Measurements from ENCODE around the gene HOXB3.

DNA sequence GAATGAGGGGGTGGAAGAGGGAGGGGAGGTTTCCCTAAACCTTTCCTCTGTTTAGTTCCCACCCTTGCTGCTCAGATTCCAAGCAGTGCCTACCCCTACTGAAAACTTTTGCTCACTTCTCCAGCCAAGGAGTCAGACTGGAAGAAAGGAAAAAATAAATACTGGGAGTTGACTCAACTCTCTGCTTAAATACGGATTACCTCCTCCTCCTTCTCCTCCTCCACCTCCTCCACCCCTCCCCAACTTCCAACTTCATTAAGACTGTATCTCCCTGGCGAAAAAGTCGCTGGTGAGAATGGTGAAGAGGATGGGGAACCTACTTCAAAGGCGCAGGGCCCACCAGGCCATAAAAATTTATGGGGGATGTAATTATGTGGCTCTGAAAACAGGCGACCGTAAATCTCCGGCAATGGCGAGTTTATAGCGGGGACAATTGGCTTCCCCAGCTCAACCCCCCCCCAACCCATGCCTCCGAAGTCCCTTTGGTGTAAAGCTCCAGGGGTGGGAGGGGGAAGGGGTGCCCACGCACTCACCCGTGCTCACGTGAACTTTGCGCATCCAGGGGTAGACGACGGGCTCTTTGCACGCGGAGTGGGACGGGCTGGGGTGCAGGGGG is 12.6 kb downstream of the HOXB3 start:
- TF ChIP-seq CTCF (IDR thresholded peaks at IDR 0.05 in 8 of 11, conservative IDR thresholded peaks at IDR 0.05 in 3 of 11) (no peak), POLR2A (IDR thresholded peaks at IDR 0.05) (no peak), POLR2AphosphoS5 (IDR thresholded peaks at IDR 0.05) (no peak)

Data from spleen (tissue), 7 donors.